IPS DF 6.9 (cell line): ENCODE data around the gene PLAGL2.

Source experiments
- DNase-seq: peaks from one replicate; pipeline ENCODE4 v3.0.0-alpha.2; 2013; ENCODE audit warnings: low read depth, low spot score
- H3K27ac ChIP-seq: one replicate; pipeline ENCODE4 v1.5.1; 2013; ENCODE audit warnings: low read length, control low read depth
- H3K27me3 ChIP-seq: 2 replicates; pipeline ENCODE4 v1.6.1; 2013; ENCODE audit warnings: mild to moderate bottlenecking, low read length; ENCODE audit not compliant: control insufficient read depth, insufficient read depth
- H3K36me3 ChIP-seq: 2 replicates; pipeline ENCODE4 v1.6.1; 2013; ENCODE audit warnings: low read length; ENCODE audit not compliant: control insufficient read depth, insufficient read depth
- H3K4me1 ChIP-seq: 2 replicates; pipeline ENCODE4 v1.6.1; 2013; ENCODE audit warnings: low read length; ENCODE audit not compliant: control insufficient read depth, insufficient read depth
- H3K4me3 ChIP-seq: 2 replicates; pipeline ENCODE4 v1.5.1; 2013; ENCODE audit warnings: mild to moderate bottlenecking, low read length
- H3K9me3 ChIP-seq: 2 replicates; pipeline ENCODE4 v1.6.1; 2013; ENCODE audit warnings: low read length, inconsistent platforms; ENCODE audit not compliant: control insufficient read depth, insufficient read depth
- WGBS: extraction: QIAGEN DNeasy Blood & Tissue Kit; methylation state at CpG from one replicate; pipeline ENCODE4 v1.1.7; 2013; ENCODE audit warnings: mixed read lengths, missing lambda C conversion rate; ENCODE audit not compliant: insufficient read length, insufficient coverage; 5-methylcytosine and 5-hydroxymethylcytosine counted together

The PLAGL2 gene

DNA sequence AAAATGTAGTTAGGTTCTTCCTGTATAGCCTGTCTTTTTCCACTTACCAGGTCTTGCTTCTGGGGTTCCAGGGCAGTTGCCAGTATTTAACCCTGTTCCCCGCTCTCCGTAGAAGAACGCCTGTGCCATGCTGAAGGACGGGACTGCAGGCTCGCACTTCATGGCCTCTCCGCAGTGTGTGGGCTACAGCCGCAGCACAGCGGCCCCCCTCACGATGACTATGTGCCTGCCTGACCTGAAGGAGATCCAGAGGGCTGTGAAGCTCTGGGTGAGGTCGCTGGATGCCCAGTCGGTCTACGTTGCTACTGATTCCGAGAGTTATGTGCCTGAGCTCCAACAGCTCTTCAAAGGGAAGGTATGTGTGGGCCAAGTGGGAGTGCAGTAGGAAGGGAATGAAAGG is 23.2 kb upstream of the PLAGL2 start:
- H3K27me3 ChIP-seq, result no peaks in the 10 kb centered on the region
- no peaks in the 10 kb centered on the region for H3K9me3 ChIP-seq
- DNase-seq, result no peak
- H3K27ac ChIP-seq, result no peak overlapping the region
- H3K4me1 ChIP-seq, result no peaks in the 10 kb centered on the region
- no CpG with 5 or more reads among the region's 13 CpGs for WGBS
- H3K36me3 ChIP-seq, result peaks cover 16% of the 10 kb centered on the region; the same call in 1 of the 2 replicates
- H3K4me3 ChIP-seq, result no peak overlapping the region

DNA sequence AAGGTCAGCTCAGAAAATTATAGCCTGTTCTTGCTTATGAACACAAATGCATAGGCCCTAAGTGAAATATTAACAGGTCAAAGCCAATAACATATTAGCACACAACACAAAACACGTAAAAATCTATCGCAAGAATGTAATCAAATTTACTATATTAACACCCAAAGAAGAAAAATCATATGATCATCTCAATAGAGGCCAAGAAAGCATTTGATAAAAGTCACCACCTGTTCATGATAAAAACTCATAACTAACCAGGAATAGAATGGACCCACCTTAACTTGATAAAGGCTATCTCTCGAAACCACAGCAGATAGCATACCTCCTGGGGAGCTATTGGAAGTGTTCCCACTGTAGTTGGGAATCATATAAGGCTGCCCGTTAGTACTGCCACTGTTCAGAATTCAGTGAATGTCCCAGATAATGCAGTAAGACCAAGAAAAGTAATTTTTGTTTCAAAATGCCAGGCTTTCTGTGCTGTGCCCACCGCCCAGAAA is 21.8 kb upstream of the PLAGL2 start:
- DNase-seq, result no peak
- peaks cover 7% of the 10 kb centered on the region; the same call in 1 of the 2 replicates for H3K36me3 ChIP-seq
- no peaks in the 10 kb centered on the region for H3K27me3 ChIP-seq
- H3K4me3 ChIP-seq, result no peak overlapping the region
- WGBS, result 100% methylated on average over 2 of the region's 5 CpGs
- no peak overlapping the region for H3K27ac ChIP-seq
- H3K4me1 ChIP-seq, result no peaks in the 10 kb centered on the region
- H3K9me3 ChIP-seq, result no peaks in the 10 kb centered on the region

DNA sequence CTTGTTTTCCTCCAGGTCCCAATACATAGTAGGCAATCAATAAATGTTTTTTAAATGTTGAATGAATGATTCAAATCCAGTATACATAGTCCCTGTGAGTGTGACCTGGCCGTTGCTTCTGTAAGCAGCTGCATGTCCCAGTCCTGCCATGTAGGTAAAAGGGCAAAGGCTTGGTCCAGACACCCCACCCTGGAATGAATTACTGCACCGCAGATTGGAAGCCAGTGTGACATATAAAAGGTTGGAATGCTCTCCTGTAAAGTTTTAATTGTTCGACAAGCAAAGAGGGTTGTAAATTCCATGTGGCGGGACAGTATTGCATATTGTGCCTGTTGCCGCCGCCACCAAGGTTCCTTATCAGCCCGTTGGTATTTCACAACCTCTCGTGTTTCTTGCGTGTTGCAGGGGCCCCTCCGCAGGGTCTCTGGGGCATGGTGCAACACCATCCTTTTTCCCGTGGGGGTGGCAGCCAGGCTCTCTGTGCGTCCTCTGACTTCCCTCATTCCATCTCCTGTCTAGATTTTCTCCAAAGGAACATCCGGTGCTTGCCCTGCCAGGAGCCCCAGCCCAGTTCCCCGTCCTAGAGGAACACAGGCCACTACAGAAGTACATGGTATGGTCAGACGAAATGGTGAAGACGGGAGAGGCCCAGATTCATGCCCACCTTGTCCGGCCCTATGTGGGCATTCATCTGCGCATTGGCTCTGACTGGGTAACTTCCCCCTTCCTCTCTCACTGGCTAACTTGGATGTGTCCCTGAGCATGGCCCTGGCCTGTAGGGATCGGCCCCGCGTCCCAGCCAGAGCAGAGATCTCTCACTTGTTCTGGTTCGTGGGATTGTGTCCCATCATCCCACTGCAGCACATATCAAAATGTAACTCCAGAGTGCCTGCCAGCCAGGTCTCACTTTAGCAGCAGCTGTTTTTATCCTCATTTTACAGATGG is 20.5 kb upstream of the PLAGL2 start:
- no peak for DNase-seq
- Histone ChIP-seq H3K27me3 (no peaks in the 10 kb centered on the region), H3K4me1 (no peaks in the 10 kb centered on the region), H3K4me3 (no peak overlapping the region), H3K9me3 (no peaks in the 10 kb centered on the region), H3K27ac (no peak overlapping the region), H3K36me3 (peaks cover 7% of the 10 kb centered on the region; the same call in 1 of the 2 replicates)
- no CpG with 5 or more reads among the region's 22 CpGs for WGBS

DNA sequence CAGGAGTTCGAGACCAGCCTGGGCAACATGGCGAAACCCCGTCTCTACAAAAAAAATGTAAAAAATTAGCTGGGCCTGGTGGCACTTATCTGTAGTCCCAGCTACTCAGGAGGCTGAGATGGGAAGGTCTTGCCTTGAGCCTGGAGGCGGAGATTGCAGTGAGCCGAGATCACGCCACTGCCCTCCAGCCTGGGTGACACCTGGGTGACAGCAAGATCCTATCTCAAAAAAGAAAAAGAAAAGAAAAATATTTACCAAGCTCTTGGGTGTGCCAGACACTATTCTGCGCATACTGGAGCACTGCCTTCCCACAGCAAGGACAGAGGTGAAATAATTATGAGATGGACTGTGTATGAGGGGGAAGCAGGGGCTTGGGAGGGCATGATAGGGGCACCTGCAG is 19.8 kb upstream of the PLAGL2 start:
- Histone ChIP-seq H3K9me3 (no peaks in the 10 kb centered on the region), H3K27ac (no peak overlapping the region), H3K4me3 (no peak overlapping the region), H3K4me1 (no peaks in the 10 kb centered on the region), H3K36me3 (peaks cover 10% of the 10 kb centered on the region; the same call in 1 of the 2 replicates), H3K27me3 (no peaks in the 10 kb centered on the region)
- no peak for DNase-seq
- WGBS, result no CpG with 5 or more reads among the region's 7 CpGs

DNA sequence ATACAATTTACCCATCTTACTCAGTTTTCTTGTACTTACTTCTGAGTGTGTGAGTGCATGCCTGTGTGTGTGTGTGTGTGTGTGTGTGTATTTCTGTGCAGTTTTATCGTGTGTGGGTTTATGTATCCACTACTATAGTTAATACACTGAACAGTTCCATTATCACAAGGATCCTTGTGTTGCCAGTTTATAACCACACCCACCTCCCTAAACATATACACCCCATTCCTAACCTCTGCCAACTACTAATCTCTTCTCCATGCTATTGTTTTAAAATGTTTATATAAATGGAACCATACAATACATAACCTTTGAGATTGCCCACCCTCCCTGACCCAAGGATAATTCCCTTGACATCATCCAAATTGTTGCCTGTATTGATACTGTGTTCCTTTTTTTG is 18.8 kb upstream of the PLAGL2 start:
- WGBS, result no CpG with 5 or more reads among the region's 1 CpG
- DNase-seq, result no peak
- H3K36me3 ChIP-seq, result peaks cover 10% of the 10 kb centered on the region; the same call in 1 of the 2 replicates
- no peak overlapping the region for H3K4me3 ChIP-seq
- no peaks in the 10 kb centered on the region for H3K9me3 ChIP-seq
- no peaks in the 10 kb centered on the region for H3K4me1 ChIP-seq
- no peak overlapping the region for H3K27ac ChIP-seq
- H3K27me3 ChIP-seq, result no peaks in the 10 kb centered on the region

DNA sequence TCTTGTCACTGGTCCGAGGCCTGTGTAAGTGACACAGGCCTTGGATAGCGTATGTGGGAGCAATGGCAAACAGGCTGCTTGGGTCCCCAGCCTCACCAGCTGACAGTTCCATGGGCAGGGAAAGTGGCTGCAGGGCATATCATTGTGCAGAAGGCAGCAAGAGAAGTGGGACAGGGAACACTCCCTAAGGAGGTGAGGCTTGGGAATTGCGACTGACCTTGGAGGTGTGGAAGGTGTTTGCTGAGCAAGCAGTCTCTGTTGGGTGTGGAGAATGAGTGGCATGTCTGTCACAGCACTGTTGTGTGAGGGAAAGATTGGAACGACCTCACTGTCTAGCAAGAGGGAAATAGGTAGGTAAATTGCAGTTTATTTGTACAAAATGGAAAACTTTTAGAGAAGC is 16.9 kb upstream of the PLAGL2 start:
- H3K4me3 ChIP-seq, result no peak overlapping the region
- no peaks in the 10 kb centered on the region for H3K27me3 ChIP-seq
- no peak overlapping the region for H3K27ac ChIP-seq
- WGBS, result no CpG with 5 or more reads among the region's 4 CpGs
- DNase-seq, result no peak
- no peaks in the 10 kb centered on the region for H3K4me1 ChIP-seq
- peaks cover 5% of the 10 kb centered on the region; the same call in 1 of the 2 replicates for H3K36me3 ChIP-seq
- H3K9me3 ChIP-seq, result no peaks in the 10 kb centered on the region

- H3K4me1 ChIP-seq, result no peaks in the 10 kb centered on the region
- no peak for DNase-seq
- H3K9me3 ChIP-seq, result no peaks in the 10 kb centered on the region
- WGBS, result no CpG with 5 or more reads among the region's 5 CpGs
- H3K36me3 ChIP-seq, result peaks cover 13% of the 10 kb centered on the region; the same call in 1 of the 2 replicates
- H3K27ac ChIP-seq, result no peak overlapping the region
- no peak overlapping the region for H3K4me3 ChIP-seq
- no peaks in the 10 kb centered on the region for H3K27me3 ChIP-seq
These were observed 10.8 kb upstream of the PLAGL2 start for GRCh38 chr20:32218156-32218900.

GRCh38 chr20:32216179-32217142 is 8.9 kb upstream of the PLAGL2 start:
- Histone ChIP-seq H3K4me1 (no peaks in the 10 kb centered on the region), H3K27me3 (no peaks in the 10 kb centered on the region), H3K36me3 (peaks cover 9% of the 10 kb centered on the region; the same call in 1 of the 2 replicates), H3K4me3 (no peak overlapping the region), H3K9me3 (no peaks in the 10 kb centered on the region), H3K27ac (no peak overlapping the region)
- WGBS, result no CpG with 5 or more reads among the region's 13 CpGs
- DNase-seq, result no peak

GRCh38 chr20:32215729-32216128 is 8.2 kb upstream of the PLAGL2 start:
- no peaks in the 10 kb centered on the region for H3K4me1 ChIP-seq
- H3K4me3 ChIP-seq, result no peak overlapping the region
- no CpG with 5 or more reads among the region's 3 CpGs for WGBS
- no peaks in the 10 kb centered on the region for H3K27me3 ChIP-seq
- DNase-seq, result no peak
- no peaks in the 10 kb centered on the region for H3K9me3 ChIP-seq
- H3K27ac ChIP-seq, result no peak overlapping the region
- H3K36me3 ChIP-seq, result peaks cover 10% of the 10 kb centered on the region; the same call in 1 of the 2 replicates
